HAP-1 (cell line): ENCODE results near the gene SPON1.
"Not testable (repeated sequence)": the region's sequence is repeated elsewhere in the genome, so short reads cannot be mapped to it uniquely, and the experiment has no call there.

Experiments
- DNase-seq, 2 experiments: peaks; one replicate each; pipeline ENCODE4 v3.0.0-alpha.2; 2016 to 2020; ENCODE audit warnings: low spot score in 2 of 2
- H3K27me3 ChIP-seq: fragments of 250-450 bp; sonication (Bioruptor Pico); 2 replicates; pipeline ENCODE4 v1.5.1; 2020; ENCODE audit warnings: low read depth, mild to moderate bottlenecking, moderate library complexity
- H3K36me3 ChIP-seq: fragments of 250-450 bp; sonication (Bioruptor Pico); replicated peaks from 2 replicates; pipeline ENCODE4 v1.5.1; 2020; ENCODE audit warnings: mild to moderate bottlenecking
- H3K4me1 ChIP-seq: fragments of 250-450 bp; sonication (Bioruptor Pico); 2 replicates; pipeline ENCODE4 v1.5.1; 2020; ENCODE audit warnings: mild to moderate bottlenecking
- H3K4me3 ChIP-seq: fragments of 250-450 bp; sonication (Bioruptor Pico); 2 replicates; pipeline ENCODE4 v1.5.1; 2020; ENCODE audit warnings: mild to moderate bottlenecking, moderate library complexity
- H3K9me3 ChIP-seq: fragments of 250-450 bp; sonication (Bioruptor Pico); 2 replicates; pipeline ENCODE4 v1.5.1; 2020; ENCODE audit warnings: mild to moderate bottlenecking, moderate library complexity
- in situ Hi-C: fragments of 300-500 bp; cut with MboI; formaldehyde crosslinking; loops from 3 replicates; pipeline ENCODE4 v1.14.3; 2020; ENCODE audit warnings: low sequenced_read_pairs, inconsistent platforms, mixed read lengths

The SPON1 gene

DNA sequence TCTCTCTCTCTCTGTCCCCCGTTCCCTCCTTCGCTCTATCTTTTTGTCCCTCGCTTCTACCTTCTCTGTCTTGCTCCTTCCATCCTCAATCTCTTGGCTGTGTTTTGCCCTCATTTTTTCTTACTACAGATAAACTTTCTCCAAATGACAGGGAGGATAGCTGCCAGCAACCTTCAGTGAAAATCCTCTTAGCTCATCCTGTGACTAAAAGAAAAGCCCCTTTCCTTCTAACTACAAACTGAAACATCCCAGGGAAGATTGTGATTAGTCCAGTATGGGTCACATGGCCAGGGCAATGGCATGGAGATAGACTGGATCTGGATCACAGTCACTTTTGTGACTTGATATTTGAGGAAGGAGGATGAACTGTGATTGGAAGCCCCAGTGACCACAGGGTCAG, 10.4 kb downstream of the SPON1 start:
- Histone ChIP-seq H3K4me1 (no peaks in the 10 kb centered on the region), H3K9me3 (no peaks in the 10 kb centered on the region), H3K4me3 (no peak overlapping the region), H3K27me3 (peaks cover 3% of the 10 kb centered on the region; the same call in 1 of the 2 replicates), H3K36me3 (no peaks in the 10 kb centered on the region)
- in situ Hi-C loops: no loop called here
- DNase-seq: no peak

DNA sequence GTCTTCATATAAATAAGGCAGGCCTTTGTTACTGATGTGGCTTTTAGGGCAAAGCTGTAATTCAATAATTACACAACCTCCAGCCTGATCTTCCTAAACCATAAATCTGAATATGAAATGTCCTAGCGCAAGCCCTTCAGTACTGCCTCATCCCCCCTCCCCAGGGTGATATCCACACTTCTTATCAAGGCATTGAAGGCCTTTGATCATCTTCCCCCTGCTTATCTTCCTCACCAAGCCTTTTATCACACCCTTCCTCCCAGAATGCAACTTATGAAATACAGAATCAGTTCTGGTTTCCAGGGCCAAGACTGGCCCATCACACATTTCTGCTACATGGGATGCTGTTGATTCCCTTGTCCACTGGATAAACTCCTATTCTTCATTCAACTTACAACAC, 12.1 kb downstream of the SPON1 start:
- H3K27me3 ChIP-seq: no peaks in the 10 kb centered on the region
- H3K36me3 ChIP-seq: no peaks in the 10 kb centered on the region
- no peaks in the 10 kb centered on the region for H3K9me3 ChIP-seq
- DNase-seq: no peak
- H3K4me3 ChIP-seq: no peak overlapping the region
- in situ Hi-C loops: no loop called here
- H3K4me1 ChIP-seq: no peaks in the 10 kb centered on the region

DNA sequence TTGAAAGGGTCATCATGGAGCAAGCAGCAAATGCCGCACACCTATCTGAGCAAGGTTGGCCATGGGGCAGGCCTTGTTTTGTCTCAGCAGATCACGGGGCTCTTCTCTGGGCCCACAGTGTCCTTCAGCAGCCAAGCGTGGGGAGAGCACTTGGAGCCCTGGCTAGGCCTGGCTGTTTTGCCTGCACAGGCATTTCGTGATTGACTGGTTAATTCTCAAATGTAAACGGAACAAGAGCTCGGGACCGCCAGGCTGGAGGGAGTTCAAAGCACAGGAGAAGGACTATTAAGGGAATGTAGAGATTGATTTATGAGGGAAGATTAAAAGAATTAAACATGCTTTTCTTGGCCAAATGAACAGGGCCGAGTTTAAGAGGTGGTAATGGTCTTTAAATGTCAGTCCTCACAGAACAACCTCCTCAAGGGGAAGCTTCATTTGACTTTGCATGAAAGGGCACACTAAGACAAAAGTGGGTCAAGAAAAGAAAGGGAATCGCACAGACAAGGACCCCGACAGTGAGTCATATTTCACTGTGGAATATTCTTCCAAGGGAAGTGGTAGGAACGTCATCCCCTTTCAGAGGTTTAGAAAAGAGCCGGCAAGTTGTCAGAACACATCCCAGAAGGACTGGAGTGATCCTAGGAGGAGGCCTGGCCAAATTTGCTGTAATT, 20.7 kb downstream of the SPON1 start:
- Histone ChIP-seq H3K4me1 (no peaks in the 10 kb centered on the region), H3K4me3 (no peak overlapping the region), H3K9me3 (no peaks in the 10 kb centered on the region), H3K27me3 (no peaks in the 10 kb centered on the region), H3K36me3 (no peaks in the 10 kb centered on the region)
- in situ Hi-C loops: no loop called here
- no peak for DNase-seq

DNA sequence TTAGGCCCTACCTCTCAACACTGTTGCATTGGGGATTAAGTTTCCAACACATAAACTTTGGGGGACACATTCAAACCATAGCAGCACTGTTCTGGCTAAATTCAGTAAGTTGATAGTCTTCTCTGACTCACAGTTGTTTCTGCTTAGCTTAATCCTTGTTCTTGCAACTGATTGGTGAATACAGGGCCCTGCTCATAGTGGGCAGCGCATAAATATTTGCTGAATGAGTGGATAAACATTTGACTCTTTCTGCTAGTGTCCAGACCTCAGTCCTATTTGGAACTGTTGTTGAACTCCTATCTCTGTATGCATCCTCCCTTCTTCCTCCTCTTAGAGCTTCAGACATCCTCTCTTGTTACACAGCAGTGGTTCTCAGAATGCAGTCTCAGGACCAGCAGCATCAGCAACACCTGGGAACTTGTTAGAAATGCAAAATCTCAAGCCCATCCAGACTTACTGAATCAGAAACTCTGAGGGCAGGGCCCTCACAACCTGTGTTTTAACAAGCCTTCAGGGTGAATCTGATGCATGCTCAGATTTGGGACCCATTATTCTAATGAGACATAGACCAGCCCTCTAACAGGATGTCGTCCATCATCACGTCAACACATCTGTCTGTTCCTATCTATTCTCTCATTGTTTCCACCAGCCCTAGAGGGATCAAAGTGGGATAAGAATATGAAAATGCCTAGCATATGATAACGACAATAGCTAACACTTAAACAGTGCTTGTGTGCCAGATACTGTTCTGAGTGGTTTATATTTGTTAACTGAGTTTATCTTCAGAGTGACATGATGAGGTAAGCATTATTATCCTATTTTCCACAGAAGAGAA, 22.3 kb downstream of the SPON1 start:
- no peak for DNase-seq
- in situ Hi-C loops: no loop called here
- no peaks in the 10 kb centered on the region for H3K36me3 ChIP-seq
- no peaks in the 10 kb centered on the region for H3K4me1 ChIP-seq
- H3K9me3 ChIP-seq: no peaks in the 10 kb centered on the region
- H3K4me3 ChIP-seq: no peak overlapping the region
- H3K27me3 ChIP-seq: no peaks in the 10 kb centered on the region

DNA sequence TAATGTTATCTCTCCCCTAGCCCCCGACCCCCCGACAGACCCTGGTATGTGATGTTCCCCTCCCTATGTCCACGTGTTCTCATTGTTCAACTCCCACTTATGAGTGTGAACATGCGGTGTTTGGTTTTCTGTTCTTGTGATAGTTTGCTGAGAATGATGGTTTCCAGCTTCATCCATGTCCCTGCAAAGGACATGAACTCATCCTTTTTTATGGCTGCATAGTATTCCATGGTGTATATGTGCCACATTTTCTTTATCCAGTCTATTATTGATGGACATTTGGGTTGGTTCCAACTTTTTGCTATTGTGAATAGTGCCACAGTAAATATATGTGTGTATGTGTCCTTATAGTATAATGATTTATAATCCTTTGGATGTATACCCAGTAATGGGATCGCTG, 24.2 kb downstream of the SPON1 start:
- H3K4me3 ChIP-seq, H3K36me3 ChIP-seq, H3K4me1 ChIP-seq, DNase-seq, H3K27me3 ChIP-seq, in situ Hi-C loops, H3K9me3 ChIP-seq: not testable (repeated sequence)

DNA sequence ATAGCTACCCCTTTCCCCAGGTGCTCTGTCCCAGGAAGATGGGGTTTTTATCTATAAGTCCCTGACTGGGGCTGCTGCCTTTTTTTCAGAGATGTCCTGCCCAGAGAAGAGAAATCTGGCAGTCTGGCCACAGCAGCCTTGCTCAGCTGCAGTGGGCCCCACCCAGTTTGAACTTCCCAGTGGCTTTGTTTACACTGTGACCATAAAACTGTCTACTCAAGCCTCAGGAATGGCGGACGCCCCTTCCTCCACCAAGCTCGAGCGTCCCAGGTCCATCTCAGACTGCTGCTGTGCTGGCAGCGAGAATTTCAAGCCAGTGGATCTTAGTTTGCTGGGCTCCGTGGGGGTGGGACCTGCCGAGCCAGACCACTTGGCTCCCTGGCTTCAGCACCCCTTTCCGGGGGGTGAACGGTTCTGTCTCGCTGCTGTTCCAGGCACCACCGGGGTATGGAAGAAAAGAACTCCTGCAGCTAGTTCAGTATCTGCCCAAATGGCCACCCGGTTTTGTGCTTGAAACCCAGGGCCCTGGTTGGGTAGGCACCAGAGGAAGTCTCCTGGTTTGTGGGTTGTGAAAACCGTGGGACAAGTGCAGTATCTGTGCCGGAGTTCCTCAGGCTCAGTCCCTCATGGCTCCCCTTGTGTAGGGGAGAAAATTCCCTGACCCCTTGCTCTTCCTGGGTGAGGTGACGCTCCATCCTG, 29.8 kb downstream of the SPON1 start:
- DNase-seq, H3K4me1 ChIP-seq, H3K36me3 ChIP-seq, H3K4me3 ChIP-seq, H3K27me3 ChIP-seq, H3K9me3 ChIP-seq, in situ Hi-C loops: not testable (repeated sequence)

DNA sequence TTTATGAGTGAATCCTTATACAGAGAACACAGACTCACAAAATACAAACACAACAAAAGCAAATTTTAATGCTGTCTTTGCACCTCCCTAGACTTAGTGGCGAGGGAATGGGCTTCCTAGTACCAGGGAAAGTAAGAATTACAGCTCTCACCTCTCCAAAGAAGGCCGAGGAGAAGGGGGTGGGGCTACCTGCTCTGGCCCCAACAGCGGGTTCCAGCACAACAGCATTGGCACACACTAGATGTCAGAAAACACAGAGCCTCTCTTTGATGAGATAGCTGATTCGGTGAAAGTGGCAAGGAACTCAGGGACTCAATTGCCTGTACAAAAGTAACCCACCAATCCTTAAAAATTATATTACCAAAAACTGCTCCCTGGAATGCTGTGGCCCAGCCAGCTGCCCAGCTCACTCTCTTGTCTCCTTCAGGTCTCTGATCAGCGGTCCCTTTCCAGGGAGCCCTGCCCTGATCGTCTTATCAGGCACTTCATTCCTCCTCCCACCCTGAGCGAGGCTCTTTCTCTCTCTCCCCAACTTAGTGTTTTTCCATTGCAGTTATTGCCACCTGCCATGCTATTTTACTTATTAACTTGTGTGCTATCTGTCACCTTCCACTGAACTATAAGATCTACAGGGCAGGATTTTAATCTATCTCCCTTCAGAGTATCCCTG, 30.7 kb downstream of the SPON1 start:
- in situ Hi-C loops: no loop called here
- Histone ChIP-seq H3K27me3 (no peaks in the 10 kb centered on the region; the same call in 1 of the 2 replicates), H3K36me3 (no peaks in the 10 kb centered on the region), H3K9me3 (no peaks in the 10 kb centered on the region), H3K4me3 (no peak overlapping the region), H3K4me1 (no peaks in the 10 kb centered on the region)
- no peak for DNase-seq

DNA sequence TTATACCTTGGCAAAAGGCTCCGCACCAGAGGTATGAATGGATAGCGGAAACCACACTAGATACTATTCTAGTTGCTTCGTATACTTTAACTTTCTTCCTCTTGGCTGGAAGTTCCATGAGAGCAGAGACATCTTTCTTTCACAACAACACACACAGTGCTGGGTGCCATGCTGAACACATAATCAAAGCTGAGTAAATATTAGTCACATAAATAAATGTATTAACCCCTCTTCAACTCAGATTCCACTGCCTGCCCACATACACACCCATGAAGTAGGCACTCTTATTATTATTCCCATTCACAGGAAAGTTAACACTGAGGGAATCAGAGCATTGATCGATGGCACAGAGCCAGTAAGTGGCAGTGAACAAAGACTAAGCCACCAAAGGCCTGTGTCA, 35.4 kb downstream of the SPON1 start:
- in situ Hi-C loops: no loop called here
- DNase-seq: no peak
- Histone ChIP-seq H3K4me3 (no peak overlapping the region), H3K9me3 (no peaks in the 10 kb centered on the region), H3K27me3 (no peaks in the 10 kb centered on the region; the same call in 1 of the 2 replicates), H3K36me3 (no peaks in the 10 kb centered on the region), H3K4me1 (no peaks in the 10 kb centered on the region)

DNA sequence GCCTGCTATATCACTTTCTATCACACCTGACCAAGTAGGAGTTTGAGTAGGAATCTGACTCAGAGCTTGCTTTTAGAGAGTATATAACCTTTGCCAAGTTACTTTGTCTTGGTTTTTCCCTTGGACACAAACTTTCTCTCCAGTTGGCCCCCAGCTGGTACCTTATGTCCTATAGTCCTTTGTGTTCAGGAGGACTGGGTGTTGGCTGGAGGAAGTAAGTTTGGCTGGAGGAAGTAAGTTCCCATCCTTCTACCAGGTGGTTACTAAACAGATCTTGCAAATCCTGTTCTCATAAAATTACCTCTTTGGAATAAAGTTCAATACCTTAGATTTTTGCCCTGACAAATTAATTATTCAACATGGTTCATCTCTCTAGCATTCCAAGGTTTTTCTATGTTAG, 37.2 kb downstream of the SPON1 start:
- no peaks in the 10 kb centered on the region for H3K36me3 ChIP-seq
- in situ Hi-C loops: no loop called here

DNA sequence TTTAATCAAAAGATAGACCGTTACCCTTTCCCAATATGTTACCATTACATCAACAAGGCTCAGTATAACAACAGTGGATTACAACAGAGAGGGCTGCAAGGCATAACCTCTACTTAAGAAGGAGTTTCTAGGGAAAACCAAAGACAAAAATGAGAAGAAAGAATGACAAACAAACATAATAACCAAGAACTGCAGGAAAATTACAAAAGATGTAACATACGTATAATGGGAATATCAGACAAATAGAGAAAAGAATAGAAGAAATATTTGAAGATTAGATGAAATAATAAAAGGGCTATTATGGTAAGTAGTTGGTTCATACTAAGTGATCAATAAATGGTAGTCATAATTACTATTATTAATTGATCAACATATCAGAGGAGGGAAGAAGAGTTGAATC, 39.1 kb downstream of the SPON1 start:
- in situ Hi-C loops: no loop called here
- no peaks in the 10 kb centered on the region for H3K4me1 ChIP-seq
- DNase-seq: no peak
- no peaks in the 10 kb centered on the region for H3K36me3 ChIP-seq
- no peak overlapping the region for H3K4me3 ChIP-seq
- H3K27me3 ChIP-seq: peaks cover 4% of the 10 kb centered on the region; the same call in 1 of the 2 replicates
- no peaks in the 10 kb centered on the region for H3K9me3 ChIP-seq

More for the DNA sequence above, 37.2 kb downstream of the SPON1 start:
- H3K4me1 ChIP-seq: no peaks in the 10 kb centered on the region
- no peaks in the 10 kb centered on the region for H3K9me3 ChIP-seq
- no peak overlapping the region for H3K4me3 ChIP-seq
- H3K27me3 ChIP-seq: peaks cover 4% of the 10 kb centered on the region; the same call in 1 of the 2 replicates
- DNase-seq: no peak

DNA sequence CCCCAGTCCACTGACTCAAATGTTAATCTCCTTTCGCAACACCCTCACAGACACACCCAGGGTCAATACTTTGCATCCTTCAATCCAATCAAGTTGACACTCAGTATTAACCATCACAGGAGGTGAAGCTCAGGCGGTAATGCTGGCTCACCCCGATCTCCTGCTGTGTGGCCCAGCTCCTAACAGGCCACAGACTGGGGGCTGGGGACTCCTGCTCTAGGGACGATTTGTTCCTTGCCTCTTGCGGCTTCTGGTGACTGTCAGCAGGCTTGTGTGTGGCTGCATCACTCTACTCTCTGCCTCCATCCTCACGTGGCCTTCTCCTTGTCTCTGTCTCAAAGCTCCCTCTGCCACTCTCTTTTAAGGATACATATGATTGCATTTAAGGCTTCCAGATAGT, 45.0 kb downstream of the SPON1 start:
- in situ Hi-C loops: no loop called here
- Histone ChIP-seq H3K9me3 (no peaks in the 10 kb centered on the region), H3K27me3 (peaks cover 4% of the 10 kb centered on the region; the same call in 1 of the 2 replicates), H3K4me3 (no peak overlapping the region), H3K4me1 (no peaks in the 10 kb centered on the region), H3K36me3 (no peaks in the 10 kb centered on the region)
- no peak for DNase-seq

DNA sequence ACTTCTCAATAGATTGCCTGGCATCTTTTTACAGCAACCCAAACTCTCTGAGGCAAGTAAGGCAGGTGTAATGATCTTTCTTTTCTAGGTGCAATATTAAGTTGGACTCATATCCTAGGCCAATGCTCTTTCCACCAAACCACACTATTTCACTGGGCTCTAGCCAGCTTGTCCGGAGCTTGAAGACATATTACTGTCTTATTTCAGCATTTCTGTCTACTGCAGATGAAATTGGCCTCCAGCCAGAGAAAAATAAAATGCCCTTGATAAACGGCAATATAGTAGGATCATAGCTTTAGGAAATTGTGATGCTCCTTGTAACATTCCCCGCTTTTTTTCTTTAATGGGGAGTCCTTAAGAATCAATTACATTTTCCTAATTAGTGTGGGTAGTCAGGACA, 48.1 kb downstream of the SPON1 start:
- no peak for DNase-seq
- H3K9me3 ChIP-seq: no peaks in the 10 kb centered on the region
- in situ Hi-C loops: no loop called here
- H3K27me3 ChIP-seq: 0 out of 2 replicates have a peak, but pooled peaks cover 8% of the 10 kb centered on the region
- H3K4me3 ChIP-seq: no peak overlapping the region
- no peaks in the 10 kb centered on the region for H3K4me1 ChIP-seq
- H3K36me3 ChIP-seq: no peaks in the 10 kb centered on the region

DNA sequence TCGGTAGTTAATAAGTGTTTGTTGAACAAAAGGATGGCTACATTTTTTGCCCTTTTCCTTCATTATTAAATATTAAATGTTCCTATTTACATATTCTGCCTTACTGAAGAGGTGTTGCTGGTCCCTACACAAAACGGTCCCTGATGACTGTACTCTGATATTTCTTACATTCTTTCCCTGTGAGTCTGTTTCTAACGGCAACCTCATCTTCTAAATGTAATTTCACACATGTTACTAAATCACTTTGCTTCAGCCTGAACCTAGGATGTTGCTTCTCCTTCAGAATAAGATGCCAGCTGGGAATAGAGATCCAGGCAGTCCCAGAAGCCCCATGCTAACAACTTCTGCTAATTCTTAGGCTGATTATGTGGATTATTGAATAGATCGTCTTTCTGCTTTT, 50.3 kb downstream of the SPON1 start:
- Histone ChIP-seq H3K9me3 (no peaks in the 10 kb centered on the region), H3K36me3 (no peaks in the 10 kb centered on the region), H3K4me3 (no peak overlapping the region), H3K27me3 (peaks cover 12% of the 10 kb centered on the region; the same call in 1 of the 2 replicates), H3K4me1 (no peaks in the 10 kb centered on the region)
- DNase-seq: no peak
- in situ Hi-C loops: no loop called here
